ENCODE results near the gene CWC15. TPM values are rescaled to one million over a fixed set of nuclear protein-coding genes. Genes with fewer than 3 reads are reported as not detected.

CWC15 gene
- total RNA-seq, 1 experiment from 2014 or later: 58.9 TPM

DNA sequence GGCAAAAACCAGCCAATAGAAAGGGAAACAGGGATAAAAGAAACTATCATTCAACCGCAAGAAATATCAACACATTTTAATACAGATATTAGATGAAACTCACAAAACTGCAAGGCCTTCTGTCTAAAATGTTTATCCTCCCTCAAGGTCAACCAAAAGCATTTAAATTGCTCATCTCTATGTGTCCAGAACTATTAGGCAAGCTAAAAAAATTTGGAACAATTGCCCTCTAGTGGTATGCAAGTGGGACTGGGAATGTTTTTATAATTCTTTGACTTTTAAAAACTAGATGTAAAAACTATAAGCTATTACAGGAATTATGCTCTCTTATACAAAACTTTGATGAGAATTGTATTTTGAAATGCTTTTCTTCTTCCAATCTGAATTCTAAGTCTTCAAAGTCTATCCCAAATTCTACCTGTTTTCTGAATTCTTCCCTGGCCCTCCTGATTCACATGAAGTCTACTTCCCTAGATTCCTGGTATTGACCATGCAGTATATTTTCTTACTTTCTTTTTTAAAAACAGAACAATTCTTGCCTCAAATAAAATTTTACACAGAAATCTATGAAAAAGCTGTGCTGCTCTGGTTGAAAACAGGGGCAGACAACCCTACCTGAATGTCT, 4.9 kb downstream of the CWC15 start:
- POLR2A ChIA-PET: no interaction called here

GRCh38 chr11:94964934-94965333, 8.4 kb downstream of the CWC15 start:
- peaks cover 71% of the 10 kb centered on the region for H3K36me3 ChIP-seq (ENCODE audit: control insufficient read depth, insufficient read depth, low read length)
- peak; percentile 65; the same call in 1 of the 2 replicates for ATAC-seq
- BruUV-seq (replicated peaks): no TSS peak
- DNase-seq (ENCODE audit: low read depth, low spot score): no peak
- H3K27ac ChIP-seq (ENCODE audit: low read length): no peak overlapping the region
- in situ Hi-C loops (cut with HindIII; ENCODE audit: low pct_unique_long_range_greater_than_20kb, low sequenced_read_pairs) (no loop called here), intact Hi-C loops (cut with micrococcal nuclease; ENCODE audit: unreplicated experiment) (no loop called here)
- no peaks in the 10 kb centered on the region for H3K27me3 ChIP-seq (ENCODE audit: control insufficient read depth, insufficient read depth, low read length)
- ChIA-PET POLR2A (no interaction called here), CTCF (no interaction called here)
- H3K9me3 ChIP-seq (ENCODE audit: control insufficient read depth, insufficient read depth, low read depth, low read length): no peaks in the 10 kb centered on the region
- H3K4me1 ChIP-seq (ENCODE audit: control insufficient read depth, insufficient read depth, low read length): no peaks in the 10 kb centered on the region
- H3K4me3 ChIP-seq (ENCODE audit: low read depth in 2 of 2, low read length in 2 of 2): no peak overlapping the region
- TF ChIP-seq, protein P1, sequence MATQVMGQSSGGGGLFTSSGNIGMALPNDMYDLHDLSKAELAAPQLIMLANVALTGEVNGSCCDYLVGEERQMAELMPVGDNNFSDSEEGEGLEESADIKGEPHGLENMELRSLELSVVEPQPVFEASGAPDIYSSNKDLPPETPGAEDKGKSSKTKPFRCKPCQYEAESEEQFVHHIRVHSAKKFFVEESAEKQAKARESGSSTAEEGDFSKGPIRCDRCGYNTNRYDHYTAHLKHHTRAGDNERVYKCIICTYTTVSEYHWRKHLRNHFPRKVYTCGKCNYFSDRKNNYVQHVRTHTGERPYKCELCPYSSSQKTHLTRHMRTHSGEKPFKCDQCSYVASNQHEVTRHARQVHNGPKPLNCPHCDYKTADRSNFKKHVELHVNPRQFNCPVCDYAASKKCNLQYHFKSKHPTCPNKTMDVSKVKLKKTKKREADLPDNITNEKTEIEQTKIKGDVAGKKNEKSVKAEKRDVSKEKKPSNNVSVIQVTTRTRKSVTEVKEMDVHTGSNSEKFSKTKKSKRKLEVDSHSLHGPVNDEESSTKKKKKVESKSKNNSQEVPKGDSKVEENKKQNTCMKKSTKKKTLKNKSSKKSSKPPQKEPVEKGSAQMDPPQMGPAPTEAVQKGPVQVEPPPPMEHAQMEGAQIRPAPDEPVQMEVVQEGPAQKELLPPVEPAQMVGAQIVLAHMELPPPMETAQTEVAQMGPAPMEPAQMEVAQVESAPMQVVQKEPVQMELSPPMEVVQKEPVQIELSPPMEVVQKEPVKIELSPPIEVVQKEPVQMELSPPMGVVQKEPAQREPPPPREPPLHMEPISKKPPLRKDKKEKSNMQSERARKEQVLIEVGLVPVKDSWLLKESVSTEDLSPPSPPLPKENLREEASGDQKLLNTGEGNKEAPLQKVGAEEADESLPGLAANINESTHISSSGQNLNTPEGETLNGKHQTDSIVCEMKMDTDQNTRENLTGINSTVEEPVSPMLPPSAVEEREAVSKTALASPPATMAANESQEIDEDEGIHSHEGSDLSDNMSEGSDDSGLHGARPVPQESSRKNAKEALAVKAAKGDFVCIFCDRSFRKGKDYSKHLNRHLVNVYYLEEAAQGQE (IDR thresholded peaks at IDR 0.05; ENCODE audit: insufficient read depth in 1 of 2, low read depth in 2 of 2, low read length in 1 of 2): no peak
- TF ChIP-seq TCF7L2 (IDR thresholded peaks at IDR 0.05; ENCODE audit: low read depth, low read length) (no peak), POLR2AphosphoS5 (IDR thresholded peaks at IDR 0.05; ENCODE audit: low read depth, low read length) (no peak), SIN3A (IDR thresholded peaks at IDR 0.05; ENCODE audit: borderline replicate concordance, insufficient read depth, low read depth, low read length) (no peak)
- TF ChIP-seq, protein P2, sequence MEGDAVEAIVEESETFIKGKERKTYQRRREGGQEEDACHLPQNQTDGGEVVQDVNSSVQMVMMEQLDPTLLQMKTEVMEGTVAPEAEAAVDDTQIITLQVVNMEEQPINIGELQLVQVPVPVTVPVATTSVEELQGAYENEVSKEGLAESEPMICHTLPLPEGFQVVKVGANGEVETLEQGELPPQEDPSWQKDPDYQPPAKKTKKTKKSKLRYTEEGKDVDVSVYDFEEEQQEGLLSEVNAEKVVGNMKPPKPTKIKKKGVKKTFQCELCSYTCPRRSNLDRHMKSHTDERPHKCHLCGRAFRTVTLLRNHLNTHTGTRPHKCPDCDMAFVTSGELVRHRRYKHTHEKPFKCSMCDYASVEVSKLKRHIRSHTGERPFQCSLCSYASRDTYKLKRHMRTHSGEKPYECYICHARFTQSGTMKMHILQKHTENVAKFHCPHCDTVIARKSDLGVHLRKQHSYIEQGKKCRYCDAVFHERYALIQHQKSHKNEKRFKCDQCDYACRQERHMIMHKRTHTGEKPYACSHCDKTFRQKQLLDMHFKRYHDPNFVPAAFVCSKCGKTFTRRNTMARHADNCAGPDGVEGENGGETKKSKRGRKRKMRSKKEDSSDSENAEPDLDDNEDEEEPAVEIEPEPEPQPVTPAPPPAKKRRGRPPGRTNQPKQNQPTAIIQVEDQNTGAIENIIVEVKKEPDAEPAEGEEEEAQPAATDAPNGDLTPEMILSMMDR (IDR thresholded peaks at IDR 0.05): no peak

More for the DNA sequence above, 4.9 kb downstream of the CWC15 start:
- no peak for ATAC-seq
- Histone ChIP-seq H3K27me3 (ENCODE audit: control insufficient read depth, insufficient read depth, low read length) (no peaks in the 10 kb centered on the region), H3K4me3 (ENCODE audit: low read depth in 2 of 2, low read length in 2 of 2) (no peak overlapping the region), H3K27ac (ENCODE audit: low read length) (no peak overlapping the region), H3K9me3 (ENCODE audit: control insufficient read depth, insufficient read depth, low read depth, low read length) (no peaks in the 10 kb centered on the region), H3K4me1 (ENCODE audit: control insufficient read depth, insufficient read depth, low read length) (peaks cover 8% of the 10 kb centered on the region; the same call in 1 of the 2 replicates), H3K36me3 (ENCODE audit: control insufficient read depth, insufficient read depth, low read length) (peaks cover 78% of the 10 kb centered on the region)
- in situ Hi-C loops (cut with HindIII; ENCODE audit: low pct_unique_long_range_greater_than_20kb, low sequenced_read_pairs): no loop called here
- DNase-seq (ENCODE audit: low read depth, low spot score): no peak
- intact Hi-C loops (cut with micrococcal nuclease; ENCODE audit: unreplicated experiment): loop anchor here (2.0 kb wide), 1 partner anchor 346 kb away; no protein-coding TSS in a partner anchor
- BruUV-seq (replicated peaks): no TSS peak
- TF ChIP-seq POLR2AphosphoS5 (IDR thresholded peaks at IDR 0.05; ENCODE audit: low read depth, low read length): no peak
- no peak for TF ChIP-seq SIN3A (IDR thresholded peaks at IDR 0.05; ENCODE audit: borderline replicate concordance, insufficient read depth, low read depth, low read length)
- TF ChIP-seq, protein P2 (IDR thresholded peaks at IDR 0.05): peak; percentile 68; the same call in 1 of the 2 replicates
- no peak for TF ChIP-seq TCF7L2 (IDR thresholded peaks at IDR 0.05; ENCODE audit: low read depth, low read length)
- TF ChIP-seq, protein P1 (IDR thresholded peaks at IDR 0.05; ENCODE audit: insufficient read depth in 1 of 2, low read depth in 2 of 2, low read length in 1 of 2): no peak
- CTCF ChIA-PET: interaction anchor here (0.6 kb wide), 2 partner anchors 179 to 1344 kb away, joined by 3 to 5 read pairs; no protein-coding TSS in a partner anchor

Measured in Panc1 (cell line).